Measurements from ENCODE around the gene ZEB2. TPM values are rescaled to one million over a fixed set of nuclear protein-coding genes. Genes with fewer than 3 reads are reported as not detected.

Gene ZEB2
- total and polyA plus RNA-seq, 2 of the 8 experiments (the other 6 are each of a cell fraction or from before 2014, with no cell fraction given): 0.38 TPM; not detected in 1

DNA sequence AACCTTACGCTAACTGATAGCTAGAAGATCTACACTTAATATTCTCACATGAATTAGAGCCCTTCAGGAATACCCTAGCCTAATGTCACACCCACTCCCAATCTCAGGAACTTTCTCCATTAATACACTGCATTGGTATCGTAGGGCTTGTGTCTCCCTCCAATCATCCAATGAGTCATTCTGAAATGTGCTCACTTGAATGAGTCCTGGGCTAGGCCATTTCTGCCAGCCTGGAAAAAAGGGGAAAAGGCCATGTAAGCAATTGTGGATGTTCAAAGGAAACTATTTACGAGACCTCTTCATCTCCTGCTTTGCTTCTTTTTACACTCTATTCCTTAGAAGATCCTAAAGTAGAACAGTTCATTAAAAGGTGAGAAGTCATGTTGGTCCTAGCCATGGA, 18.8 kb downstream of the ZEB2 start:
- no peak overlapping the region for H3K27ac ChIP-seq (ENCODE audit: low read depth, low read length)

More for the DNA sequence above, 18.8 kb downstream of the ZEB2 start:
- no peaks in the 10 kb centered on the region for H3K9me3 ChIP-seq (ENCODE audit: insufficient read depth in 2 of 2, low read depth in 1 of 2, low read length in 1 of 2)
- no peak overlapping the region for H2BK15ac ChIP-seq (ENCODE audit: low read length)
- peaks cover 0 to 9% (median 8%) of the 10 kb centered on the region in 4 experiments; a peak in 4 of 7 replicates for H3K4me1 ChIP-seq (replicated peaks in 1 of 4; ENCODE audit: control insufficient read depth in 3 of 4, insufficient read depth in 4 of 4, low read length in 3 of 4)
- DNase-seq (ENCODE audit: low read depth in 1 of 2, low spot score in 2 of 2) (no peak), FAIRE-seq (no peak)
- H3K56ac ChIP-seq (replicated peaks; ENCODE audit: insufficient read length, low read depth, low read length): no peak overlapping the region
- H4K8ac ChIP-seq (ENCODE audit: extremely low read depth, insufficient read depth, low read length): no peak overlapping the region
- H2BK12ac ChIP-seq (ENCODE audit: low read depth, low read length): no peak overlapping the region
- no peak overlapping the region for H2BK20ac ChIP-seq (ENCODE audit: low read length)
- H4K5ac ChIP-seq (ENCODE audit: insufficient read length, low read depth, low read length): no peak overlapping the region
- H3K4ac ChIP-seq (replicated peaks; ENCODE audit: insufficient read length, low read depth, low read length): no peak overlapping the region
- no peak overlapping the region for H2BK5ac ChIP-seq (ENCODE audit: low read depth, low read length)
- H3K4me2 ChIP-seq (ENCODE audit: insufficient read depth in 1 of 2, low read depth in 2 of 2, low read length in 2 of 2): no peak overlapping the region
- no peak overlapping the region for H3K23ac ChIP-seq (ENCODE audit: insufficient read length)
- no peak overlapping the region for H3K14ac ChIP-seq (ENCODE audit: insufficient read length)
- no peaks in the 10 kb centered on the region for H3K79me2 ChIP-seq (ENCODE audit: control insufficient read depth in 1 of 2, insufficient read depth in 2 of 2, low read length in 2 of 2)
- no peak overlapping the region for H2BK120ac ChIP-seq (replicated peaks; ENCODE audit: low read depth, low read length)
- H3K27me3 ChIP-seq (replicated peaks in 1 of 4; ENCODE audit: control insufficient read depth in 3 of 4, extremely low read depth in 1 of 4, insufficient read depth in 3 of 4, low read length in 3 of 4): no peaks in the 10 kb centered on the region
- no peak overlapping the region for H2AFZ ChIP-seq (ENCODE audit: low read length)
- H3K18ac ChIP-seq (ENCODE audit: extremely low read depth, low read length): no peak overlapping the region
- H4K20me1 ChIP-seq (replicated peaks in 1 of 2; ENCODE audit: control insufficient read depth in 1 of 2, insufficient read depth in 2 of 2, low read length in 2 of 2): no peaks in the 10 kb centered on the region
- no peaks in the 10 kb centered on the region for H3K36me3 ChIP-seq (ENCODE audit: control insufficient read depth in 2 of 4, insufficient read depth in 4 of 4, low read length in 3 of 4)
- no peak overlapping the region for H3K9ac ChIP-seq (replicated peaks in 1 of 4; ENCODE audit: extremely low read depth in 1 of 4, low read depth in 3 of 4, low read length in 3 of 4)
- ChIA-PET CTCF (ENCODE audit: partially characterized antibody) (interaction anchor here (4.7 kb wide), 1 partner anchor 52 kb away, joined by 18 read pairs; no protein-coding TSS in a partner anchor), POLR2A (ENCODE audit: partially characterized antibody) (no interaction called here)
- no peak overlapping the region for H4K91ac ChIP-seq (replicated peaks; ENCODE audit: insufficient read length, low read length)
- 91% methylated on average over 3 of the region's 3 CpGs; no CpG with 5 or more reads in 1 of the 2 experiments for WGBS, 2 experiments (ENCODE audit: extremely low coverage in 1 of 2, insufficient coverage in 1 of 2, insufficient read length in 1 of 2, insufficient replicate concordance in 2 of 2, low coverage in 1 of 2, low lambda C conversion rate in 2 of 2, missing lambda C conversion rate in 1 of 2)
- H3K4me3 ChIP-seq (ENCODE audit: extremely low read depth in 1 of 4, insufficient read depth in 2 of 4, low read depth in 3 of 4, low read length in 4 of 4): no peak overlapping the region
- TF ChIP-seq MAX (IDR thresholded peaks at IDR 0.05): no peak
- TF ChIP-seq KDM4A (IDR thresholded peaks at IDR 0.05; ENCODE audit: low read depth, low read length, severe bottlenecking): no peak
- no peak for TF ChIP-seq SIX5 (IDR thresholded peaks at IDR 0.05; ENCODE audit: low read depth, low read length)
- no peak for TF ChIP-seq FOSL1 (IDR thresholded peaks at IDR 0.05; ENCODE audit: insufficient read depth, low read depth, low read length)
- no peak for TF ChIP-seq HDAC6 (IDR thresholded peaks at IDR 0.05; ENCODE audit: low read depth, low read length)
- TF ChIP-seq, protein P1, sequence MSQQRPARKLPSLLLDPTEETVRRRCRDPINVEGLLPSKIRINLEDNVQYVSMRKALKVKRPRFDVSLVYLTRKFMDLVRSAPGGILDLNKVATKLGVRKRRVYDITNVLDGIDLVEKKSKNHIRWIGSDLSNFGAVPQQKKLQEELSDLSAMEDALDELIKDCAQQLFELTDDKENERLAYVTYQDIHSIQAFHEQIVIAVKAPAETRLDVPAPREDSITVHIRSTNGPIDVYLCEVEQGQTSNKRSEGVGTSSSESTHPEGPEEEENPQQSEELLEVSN (IDR thresholded peaks at IDR 0.05): no peak
- no peak overlapping the region for H2AK5ac ChIP-seq (ENCODE audit: low read depth, low read length)
- no peaks in the 10 kb centered on the region for H3K79me1 ChIP-seq (ENCODE audit: low read depth, low read length)
- no peaks in the 10 kb centered on the region for H3K23me2 ChIP-seq (ENCODE audit: low read depth, low read length)
